Renal cortical epithelial cell (primary cell): ENCODE data around the gene SOCS3. TPM values are rescaled to one million over a fixed set of nuclear protein-coding genes. Genes with fewer than 3 reads are reported as not detected.
A peak's percentile ranks its signal among the peaks of the same experiment; 100 is the strongest.
"Not testable (repeated sequence)": the region's sequence is repeated elsewhere in the genome, so short reads cannot be mapped to it uniquely, and the experiment has no call there.

Source experiments
- DNase-seq: peaks from one replicate; pipeline ENCODE4 v3.0.0-alpha.2; 2011; ENCODE audit warnings: low read depth
- total RNA-seq: library from RNA; depleted of rRNA; stranded (reverse); fragments of >200 nt; gene quantifications from 2 replicates; pipeline ENCODE4 v1.2.3, GENCODE V29; 2014

SOCS3 gene
- total RNA-seq, 1 donor from 2014 or later: 94.7 TPM

DNA sequence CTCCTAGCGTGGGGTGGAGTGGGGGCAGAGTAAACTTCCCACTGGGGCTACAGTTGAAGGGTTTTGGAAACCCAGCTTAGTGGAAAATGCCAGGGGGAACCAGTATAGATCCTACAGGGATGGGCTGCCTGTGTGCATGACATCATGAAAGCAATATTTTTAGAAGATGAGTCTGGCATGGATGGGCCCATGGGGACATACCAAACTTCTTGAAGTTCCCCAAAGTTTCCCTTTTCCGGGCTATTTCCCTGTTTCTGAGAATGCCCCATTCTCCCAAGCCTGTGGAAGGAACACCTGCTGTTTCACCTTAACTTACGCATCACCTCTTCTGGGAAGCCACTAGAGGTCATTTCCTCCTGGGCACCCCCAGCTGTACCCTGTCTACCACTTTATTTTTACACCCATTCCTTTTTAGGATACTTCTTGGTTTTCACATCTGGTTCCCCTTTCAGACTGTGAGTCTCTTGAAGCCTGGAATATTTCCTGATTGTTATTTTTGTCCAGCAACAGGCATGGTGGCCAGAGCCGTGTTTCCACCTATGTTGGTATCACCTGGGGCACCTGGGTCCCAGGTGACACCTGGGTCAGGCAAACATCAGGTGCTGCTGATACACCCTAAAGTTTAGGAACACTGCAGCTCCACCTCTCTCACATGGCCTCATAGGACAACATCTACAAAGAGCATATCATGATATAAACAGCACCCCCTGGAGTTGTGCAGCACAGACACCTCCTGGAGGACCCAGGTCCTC lies 9.8 kb downstream of the SOCS3 start:
- no peak for DNase-seq

DNA sequence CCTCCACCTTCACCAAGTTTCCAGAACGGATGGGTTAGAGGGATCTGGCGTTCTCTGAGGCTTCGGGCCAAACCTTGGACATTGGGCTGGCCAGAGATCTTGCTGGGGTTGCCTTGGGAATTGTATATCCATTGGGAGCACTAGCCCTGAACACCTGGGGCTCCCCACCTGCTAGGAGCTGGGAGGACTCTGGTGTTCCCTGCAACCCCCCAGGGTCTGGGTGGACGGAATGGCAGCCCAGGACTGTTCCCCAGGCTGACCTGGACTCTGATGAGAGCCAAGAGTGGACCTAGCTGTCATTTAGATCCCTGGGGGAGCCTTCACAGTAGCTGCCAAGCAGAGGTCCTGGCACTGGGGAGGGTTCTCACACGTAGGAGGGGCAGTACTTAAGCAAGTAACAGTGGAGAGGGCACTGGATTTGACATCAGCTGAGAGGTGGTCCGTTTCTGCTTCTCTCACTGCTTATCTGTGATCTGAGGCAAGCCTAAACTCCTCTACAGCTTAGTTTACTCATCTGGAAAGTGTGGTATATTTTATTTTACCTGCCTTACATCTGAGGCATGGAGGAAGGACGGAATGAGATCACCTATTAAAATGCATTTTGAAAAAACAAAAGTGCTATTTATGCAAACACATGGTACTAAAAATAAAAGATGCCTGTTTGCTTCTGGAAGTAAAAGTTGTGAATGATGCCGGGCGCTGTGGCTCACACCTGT lies 11.7 kb downstream of the SOCS3 start:
- DNase-seq: no peak

DNA sequence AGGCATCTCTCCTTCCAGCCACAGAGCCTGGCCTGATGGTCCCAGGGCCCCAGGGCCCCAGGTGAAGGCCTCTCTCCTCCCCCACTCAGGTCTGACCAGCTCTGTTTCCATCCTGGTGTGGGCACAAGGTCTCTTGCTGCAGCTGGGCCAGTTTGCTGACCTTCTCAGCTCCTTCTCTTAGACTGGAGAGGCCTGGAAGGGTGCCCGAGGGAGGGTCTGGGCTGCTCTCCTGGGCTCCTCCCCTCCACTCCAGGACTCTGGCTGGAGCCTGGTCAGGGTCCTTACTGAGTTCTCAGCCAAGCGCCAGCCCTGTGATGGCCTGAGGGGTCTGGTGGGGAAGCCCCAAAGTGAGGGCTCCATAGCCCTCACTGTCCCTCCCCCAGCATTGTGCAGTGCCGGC lies 12.4 kb downstream of the SOCS3 start:
- no peak for DNase-seq

DNA sequence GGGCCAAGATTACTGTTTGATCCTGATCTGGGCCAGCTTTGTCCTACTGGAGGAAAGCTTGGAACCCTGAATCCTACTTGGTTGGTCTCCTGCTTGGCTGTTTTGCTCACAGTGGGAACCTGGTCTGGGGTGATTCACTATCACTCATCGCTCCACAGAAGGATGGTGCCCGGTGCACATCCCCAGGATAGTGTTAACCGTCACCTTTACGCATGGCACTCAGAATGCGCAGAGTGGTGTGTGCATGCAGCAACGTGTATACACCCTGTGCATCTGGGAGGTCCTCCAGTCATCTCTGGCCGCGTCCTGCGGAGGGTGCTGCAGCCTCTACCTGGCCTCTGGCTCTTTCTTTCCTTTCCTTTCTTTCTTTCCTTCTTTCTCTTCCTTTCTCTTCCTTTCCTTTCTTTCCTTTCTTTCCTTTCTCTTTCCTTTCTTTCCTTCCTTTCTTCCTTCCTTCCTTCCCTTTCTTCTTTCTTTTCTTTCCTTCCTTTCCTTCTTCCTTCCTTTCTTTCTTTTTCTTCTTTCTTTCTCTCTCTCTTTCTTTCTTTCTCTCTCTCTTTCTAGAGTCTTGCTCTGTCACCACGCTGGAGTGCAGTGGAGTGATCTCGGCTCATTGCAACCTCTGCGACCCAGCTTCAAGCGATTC lies 13.1 kb downstream of the SOCS3 start:
- no peak for DNase-seq

DNA sequence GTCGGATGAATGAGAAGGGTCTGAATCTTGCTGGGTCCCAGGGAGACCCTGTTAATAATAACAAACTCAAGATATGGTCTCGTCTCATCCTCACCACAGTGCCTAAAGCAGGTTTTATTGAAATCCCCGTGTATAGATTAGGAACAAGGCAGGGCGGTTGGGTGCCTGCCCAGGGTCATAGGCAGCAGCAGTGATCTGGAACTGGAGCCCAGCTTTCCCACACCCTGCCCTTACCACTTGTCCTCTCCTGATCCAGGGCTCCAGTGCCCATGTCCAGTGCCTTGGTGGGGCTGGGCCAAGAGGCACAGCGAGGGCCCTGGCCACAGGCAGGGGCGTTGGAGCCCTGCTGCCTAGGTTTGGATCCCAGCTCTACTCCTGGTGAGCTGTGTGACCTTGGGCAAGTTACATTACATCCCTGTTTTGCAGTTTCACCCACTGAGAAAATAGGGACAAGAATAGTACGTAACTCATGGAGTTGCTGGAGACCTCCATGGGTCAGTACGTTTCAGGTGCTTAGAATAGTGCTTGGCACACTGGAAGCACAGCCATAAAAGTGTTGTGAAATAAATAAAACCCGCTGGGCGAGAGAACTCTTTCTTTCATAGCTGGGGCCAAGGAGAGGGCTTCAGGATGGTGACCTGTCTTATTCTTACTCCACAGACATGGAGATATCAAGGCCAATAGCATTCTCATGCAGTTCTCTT lies 13.9 kb downstream of the SOCS3 start:
- DNase-seq: no peak

DNA sequence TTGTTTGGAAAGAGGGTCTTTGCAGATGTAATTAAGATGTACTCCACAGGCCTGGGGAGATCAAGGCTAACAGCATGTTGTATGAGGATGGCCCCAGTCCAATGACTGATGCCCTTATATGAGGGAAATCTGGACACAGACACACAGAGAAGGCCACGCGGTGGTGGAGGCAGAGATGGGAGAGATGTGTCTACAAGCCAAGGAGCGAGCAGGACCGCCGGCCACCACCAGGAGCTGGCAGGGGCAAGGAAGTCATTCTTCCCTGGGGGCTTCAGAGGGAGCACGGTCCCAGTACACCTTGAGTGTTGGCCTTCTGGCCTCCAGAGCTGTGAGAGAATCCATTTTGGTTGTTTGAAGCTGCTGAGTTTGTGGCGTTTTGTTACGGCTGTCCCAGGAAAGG lies 14.7 kb downstream of the SOCS3 start:
- DNase-seq: no peak

DNA sequence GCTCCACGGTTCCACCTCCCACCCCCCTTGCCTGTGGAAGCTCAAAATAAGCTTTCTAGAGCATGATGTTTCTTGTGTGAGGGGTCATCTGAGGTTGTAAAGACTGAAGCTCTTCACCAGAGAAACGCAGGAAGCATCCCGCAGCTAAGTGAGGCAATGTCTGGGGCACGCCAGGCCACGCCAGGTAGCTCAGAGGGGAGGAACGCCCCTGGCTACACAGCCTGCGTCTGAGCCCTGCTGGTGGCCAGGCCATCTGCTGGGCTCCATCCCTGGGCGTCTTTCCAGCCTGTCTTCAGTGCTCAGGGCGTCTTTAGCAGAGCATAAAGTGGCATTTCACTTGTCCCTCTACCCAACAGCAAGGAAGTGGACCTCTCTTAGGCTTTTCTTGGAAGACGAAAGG lies 15.2 kb downstream of the SOCS3 start:
- no peak for DNase-seq

DNA sequence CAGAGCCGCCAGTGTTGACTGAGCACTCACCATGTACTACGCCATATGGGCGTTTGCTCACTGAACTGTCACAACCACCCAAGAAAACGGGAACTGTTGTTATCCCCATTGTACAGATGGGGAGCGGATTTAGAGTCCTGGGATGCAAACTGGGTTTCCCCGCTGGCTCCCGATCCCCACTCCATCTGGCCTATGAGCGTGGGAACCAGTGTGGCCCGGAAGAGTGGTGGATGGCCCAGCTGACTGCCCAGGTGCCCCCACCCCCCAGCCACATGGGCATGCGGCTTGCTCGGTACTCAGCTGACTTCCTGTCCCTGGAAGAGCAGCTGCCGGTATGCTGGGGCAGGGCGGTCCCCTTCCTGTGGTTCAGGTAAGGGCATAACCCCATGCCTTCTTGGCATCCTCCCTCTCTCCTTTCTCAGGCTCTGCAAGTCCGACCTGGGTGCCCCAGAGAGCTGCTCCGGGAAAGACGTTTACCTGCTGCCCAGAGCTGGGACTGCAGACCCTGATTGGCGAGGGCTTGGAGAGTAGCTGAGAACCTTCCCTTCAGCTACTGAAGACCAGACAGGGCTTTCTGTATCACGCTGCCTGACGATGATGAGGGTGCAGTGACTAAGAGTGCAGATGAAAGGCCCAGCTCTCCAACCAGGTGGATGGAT lies 16.2 kb downstream of the SOCS3 start:
- no peak for DNase-seq

DNA sequence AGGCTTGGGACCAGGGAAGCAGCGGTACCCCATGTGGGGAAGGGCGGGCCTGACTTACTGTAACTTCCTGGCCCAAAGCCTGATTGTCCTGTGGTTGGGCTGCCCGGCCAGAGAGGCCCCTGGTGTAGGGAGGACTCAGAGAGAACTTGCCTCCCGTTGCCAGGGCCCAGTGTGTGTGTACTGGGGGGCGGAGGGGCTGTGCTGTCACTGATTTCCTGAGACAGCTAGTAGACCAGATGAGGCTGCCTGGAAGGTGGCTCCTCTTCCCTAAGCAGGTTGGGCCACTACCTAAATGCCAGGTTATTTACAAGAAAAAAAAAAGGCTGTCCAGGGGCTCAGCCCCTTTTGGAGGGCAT lies 16.7 kb downstream of the SOCS3 start:
- peak; percentile 66 for DNase-seq

DNA sequence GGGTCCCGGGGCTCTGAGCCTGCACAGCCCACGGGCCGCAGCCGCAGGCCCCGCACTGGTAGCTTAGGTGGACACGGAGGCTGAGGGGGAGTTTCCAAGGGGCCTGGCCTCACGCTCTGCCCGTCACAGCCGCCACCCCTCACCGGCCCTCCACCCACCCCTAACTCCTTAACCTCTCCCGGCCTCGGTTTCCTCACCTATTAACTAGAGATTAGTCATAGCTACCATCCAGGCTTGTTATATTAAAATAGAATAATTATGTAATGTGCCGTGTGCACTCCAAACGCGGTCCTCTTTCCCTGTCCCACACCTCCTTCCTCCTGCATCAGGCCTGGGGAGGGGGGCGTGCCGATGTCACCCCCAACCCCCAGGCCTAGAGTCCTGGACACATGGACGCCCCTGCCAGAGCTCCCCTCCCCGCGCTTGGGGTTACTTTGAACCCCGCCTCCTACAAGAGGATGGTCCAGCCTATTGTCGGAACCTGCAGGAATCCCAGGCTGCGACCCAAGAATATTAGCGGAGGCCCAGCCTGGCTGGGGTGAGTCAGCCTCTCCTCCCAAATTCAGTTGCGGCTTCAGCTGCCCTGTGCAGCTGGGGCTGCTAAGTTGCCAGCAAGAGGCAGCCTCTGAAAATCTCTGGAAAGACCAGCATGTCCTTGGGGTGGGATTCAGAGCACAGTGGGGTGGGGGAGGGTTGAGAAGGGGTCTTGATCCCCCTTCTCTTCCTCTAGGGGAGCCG lies 17.3 kb downstream of the SOCS3 start:
- peak; percentile 80 for DNase-seq

DNA sequence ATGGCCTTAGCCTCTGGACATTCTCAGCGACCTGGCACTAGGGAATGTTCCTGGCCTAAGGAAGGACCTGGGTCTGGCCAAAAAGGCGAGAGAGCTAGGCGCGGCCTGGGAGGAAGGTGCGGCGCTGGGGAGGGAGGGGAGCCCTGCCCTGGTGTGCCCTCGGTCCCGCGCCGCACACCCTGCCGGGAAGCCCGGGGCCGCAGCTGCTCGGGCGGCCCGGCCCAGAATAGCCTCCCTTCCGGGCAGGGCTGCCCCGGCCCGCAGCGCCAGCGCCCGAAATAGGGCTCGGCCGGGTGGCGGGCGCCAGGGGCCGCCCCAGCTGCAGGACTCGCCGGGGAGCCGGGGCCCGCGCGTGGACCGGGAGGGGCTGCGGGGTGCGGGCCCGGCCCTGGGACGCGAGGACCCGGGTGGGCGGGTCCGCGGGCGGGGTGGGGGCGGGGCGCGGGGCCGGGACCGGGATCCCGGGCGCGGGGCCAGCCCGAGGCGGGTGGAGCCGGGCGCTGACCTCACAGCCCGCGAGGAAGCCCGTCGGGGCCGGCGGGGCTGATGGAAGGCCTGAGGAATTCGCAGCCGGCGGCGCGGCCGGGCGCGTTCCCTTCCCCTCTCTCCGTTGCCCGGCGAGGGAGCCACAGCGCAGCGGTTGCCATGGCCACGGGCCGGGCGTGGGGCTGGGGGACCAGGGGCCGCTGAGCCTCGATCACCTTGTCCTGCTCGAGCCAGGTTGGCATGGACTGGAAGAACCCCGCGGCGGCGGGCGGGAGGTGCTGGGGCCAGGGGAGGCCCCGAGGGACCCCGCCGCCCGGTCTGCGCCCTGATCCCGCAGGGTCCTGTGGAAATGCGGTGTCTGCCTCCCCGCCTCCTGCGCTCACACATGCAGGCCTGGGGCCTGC lies 18.1 kb downstream of the SOCS3 start:
- no peak for DNase-seq

DNA sequence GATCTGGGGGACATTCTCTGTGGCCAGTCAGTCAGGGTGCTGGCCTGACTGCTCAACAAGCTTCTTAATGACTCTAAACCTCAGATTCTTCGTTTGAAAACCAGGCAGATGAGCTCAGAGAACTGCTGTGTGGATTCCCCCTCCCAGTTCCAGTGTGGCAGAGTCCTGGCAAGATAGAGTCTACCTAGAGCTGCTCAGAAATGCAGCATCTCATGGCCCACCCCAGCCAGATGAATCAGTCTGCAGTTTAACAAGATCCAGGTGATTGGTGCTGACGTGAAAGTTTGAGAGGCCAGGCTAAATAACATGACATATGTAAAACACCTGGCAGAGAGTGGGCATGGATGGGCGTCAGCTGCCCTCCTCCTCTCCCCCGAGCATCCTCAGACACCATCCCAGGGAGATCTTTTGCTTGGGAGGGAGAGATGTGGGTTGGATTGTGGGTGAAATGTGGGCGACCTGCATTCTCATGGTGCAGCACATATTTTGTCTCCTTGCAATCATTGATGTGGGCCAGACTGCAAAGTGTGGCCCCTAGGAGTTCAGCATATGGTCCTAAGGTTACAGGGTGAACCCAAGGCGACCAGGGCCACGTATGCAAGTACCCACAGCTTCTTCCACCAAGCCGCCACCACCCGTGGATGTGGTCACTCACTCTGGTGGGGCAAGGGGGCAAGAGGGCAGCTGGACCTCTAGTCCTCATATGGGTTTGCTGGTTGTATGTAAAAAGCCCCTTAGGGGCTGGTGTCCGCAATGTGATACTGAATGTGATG lies 19.5 kb downstream of the SOCS3 start:
- DNase-seq: no peak

DNA sequence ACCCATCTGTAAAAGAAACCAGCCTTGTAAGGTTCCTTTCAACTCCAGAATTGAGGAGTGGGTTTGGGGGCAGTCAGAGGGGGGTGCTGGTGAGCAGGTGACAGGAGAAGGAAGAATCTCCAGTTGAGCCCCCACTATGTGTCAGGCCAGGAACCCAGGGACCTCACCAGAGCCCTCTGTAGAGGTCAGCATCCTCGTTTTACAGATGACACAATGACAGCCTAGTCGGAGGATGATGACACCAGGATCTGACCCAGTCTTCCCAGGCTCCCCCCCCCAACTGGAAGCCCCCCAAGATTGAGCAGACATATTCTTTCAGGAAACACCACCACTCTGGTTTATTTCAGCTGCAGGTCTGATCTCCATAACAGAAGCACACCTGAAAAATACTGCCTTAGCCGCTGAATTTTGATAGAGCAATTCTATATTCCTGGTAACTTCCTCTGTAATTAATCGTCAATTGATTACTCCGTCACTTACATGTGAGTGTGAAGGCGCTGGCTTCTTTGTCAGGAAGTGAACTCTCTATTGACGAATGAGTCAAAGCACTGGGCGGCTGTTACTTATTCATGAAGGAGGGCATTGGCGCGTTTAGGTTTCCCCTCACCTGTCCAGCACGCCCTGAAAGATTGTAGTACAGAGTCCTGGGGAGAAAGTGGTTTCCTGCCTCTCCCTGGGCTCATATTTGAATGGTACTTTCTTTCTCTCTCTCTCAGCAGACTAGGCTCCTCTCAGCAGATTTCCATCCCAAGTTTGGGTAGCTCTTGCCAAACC lies 21.2 kb downstream of the SOCS3 start:
- no peak for DNase-seq

DNA sequence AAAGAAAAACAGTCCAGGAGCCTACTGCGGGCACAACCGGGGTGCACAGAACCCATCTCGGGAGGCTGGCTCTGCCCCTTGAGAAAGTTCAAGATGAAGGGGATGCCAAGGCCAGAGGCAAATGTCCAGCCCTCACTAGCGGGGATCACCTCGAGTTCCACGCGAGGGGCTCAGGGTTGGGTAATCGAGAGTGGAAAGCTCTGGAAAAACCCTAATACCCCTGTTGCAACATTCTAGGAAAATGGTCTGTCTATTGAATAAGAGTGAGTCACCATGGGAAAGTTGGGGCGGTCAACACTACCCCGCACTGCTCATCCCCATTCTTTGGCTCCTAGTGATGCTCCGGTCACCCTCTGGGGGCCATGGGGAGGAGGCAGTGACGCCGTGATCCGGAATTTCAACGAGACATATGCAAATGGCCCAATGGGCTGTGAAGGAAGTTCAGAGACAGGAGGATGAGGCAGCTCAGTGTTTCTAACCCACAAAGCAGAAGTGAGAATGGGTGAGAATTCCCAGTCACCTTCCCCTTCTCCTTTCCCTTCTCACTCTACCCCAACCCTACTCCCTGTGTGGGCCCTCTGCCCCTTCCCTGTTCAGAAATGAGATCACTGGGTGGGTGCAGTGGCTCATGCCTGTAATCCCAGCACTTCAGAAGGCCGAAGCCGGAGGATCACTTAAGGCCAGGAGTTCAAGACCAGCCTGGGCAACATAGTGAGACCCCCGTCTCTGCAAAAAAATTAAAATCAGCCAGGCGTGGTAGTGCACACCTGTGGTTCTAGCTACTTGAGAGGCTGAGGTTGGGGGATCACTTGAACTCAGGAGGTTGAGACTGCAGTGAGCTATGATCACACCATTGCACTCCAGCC lies 22.4 kb downstream of the SOCS3 start:
- DNase-seq: peak; percentile 56

DNA sequence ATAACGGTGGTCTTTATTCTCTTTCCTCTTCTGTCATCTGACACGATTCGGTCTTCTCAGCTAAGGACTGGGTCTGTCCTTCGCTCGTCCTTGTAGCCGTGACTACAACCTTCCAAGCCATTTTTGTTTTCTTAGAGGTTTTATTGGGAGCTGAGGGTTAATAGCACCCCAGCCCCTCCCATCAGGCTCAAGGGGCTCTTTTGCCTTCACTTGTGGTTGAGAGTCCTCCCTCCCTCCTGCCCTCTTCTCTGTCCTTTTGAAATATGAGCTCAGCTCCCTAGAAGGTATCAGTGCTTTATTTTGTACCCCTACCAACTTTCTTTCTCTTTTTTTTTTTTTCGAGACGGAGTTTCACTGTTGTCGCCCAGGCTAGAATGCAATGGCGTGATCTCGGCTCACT lies 24.7 kb downstream of the SOCS3 start:
- no peak for DNase-seq

DNA sequence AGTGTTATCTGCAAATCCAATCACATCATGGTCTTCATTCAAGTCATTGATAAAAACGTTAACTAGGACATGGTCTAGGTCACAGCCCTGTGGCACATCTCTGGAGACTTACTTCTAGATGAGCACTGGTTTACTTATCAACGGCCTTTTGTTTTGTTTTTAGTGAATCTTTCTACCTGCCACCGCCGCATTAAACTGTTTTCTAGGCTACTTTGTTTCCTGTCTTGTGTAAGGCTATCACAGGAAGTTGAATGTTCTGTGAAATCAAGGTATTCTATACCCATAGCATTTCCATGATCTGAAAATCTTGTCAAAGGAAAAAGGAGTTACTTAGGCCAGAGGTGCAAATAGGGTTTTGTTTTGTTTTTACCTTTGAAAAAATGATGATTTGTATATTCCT lies 26.9 kb downstream of the SOCS3 start:
- no peak for DNase-seq

DNA sequence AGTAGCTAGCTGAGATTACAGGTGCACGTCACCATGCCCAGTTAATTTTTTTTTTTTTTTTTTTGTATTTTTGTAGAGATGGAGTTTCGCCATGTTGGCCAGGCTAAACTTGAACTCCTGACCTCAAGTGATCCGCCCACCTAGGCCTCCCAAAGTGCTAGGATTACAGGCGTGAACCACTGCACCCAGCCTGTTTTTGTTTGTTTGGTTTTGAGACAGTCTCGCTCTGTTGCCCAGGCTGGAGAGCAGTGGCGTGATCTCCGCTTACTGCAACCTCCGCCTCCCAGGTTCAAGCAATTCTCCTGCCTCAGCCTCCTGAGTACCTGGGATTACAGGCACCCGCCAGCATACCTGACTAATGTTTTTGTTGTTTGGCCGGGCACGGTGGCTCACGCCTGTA lies 28.5 kb downstream of the SOCS3 start:
- not testable (repeated sequence) for DNase-seq
